Heart left ventricle (tissue), 16 donors: Measurements from ENCODE around the gene ACBD7. TPM values are rescaled to one million over a fixed set of nuclear protein-coding genes. Genes with fewer than 3 reads are reported as not detected.

Experiments used
- ATAC-seq, 4 donors: fragments of 200-7000 bp; cut with Tn5 transposase; one replicate each; pipeline ENCODE4 v1.9.1; 2020 to 2022; ENCODE audit warnings: moderate library complexity in 4 of 4, mild to moderate bottlenecking in 3 of 4, moderate number of reproducible peaks in 1 of 4
- DNase-seq, 5 donors: peaks; one replicate each; pipeline ENCODE4 v3.0.0-alpha.2; 2020
- H3K27ac ChIP-seq, 12 donors: fragments of 200-600 bp; sonication (generic) in 4 of 12; one replicate each; pipeline versions ENCODE4 v1.5.0 to v1.8.0; 2016 to 2022; ENCODE audit warnings: mild to moderate bottlenecking in 2 of 12
- H3K27me3 ChIP-seq, 9 donors: fragments of 200-600 bp; sonication (generic) in 2 of 9; one replicate each; pipeline versions ENCODE4 v1.5.1 to v1.8.0; 2016 to 2022; ENCODE audit warnings: mild to moderate bottlenecking in 3 of 9
- H3K36me3 ChIP-seq, 9 donors: fragments of 200-600 bp; sonication (generic) in 2 of 9; one replicate each; pipeline versions ENCODE4 v1.5.0 to v1.8.0; 2018 to 2022; ENCODE audit warnings: mild to moderate bottlenecking in 2 of 9
- H3K4me1 ChIP-seq, 12 donors: fragments of 200-600 bp; sonication (generic) in 4 of 12; one replicate each; pipeline versions ENCODE4 v1.5.0 to v1.8.0; 2016 to 2022; ENCODE audit warnings: mild to moderate bottlenecking in 3 of 12
- H3K4me3 ChIP-seq, 12 donors: fragments of 200-600 bp; sonication (generic) in 4 of 12; one replicate each; pipeline versions ENCODE4 v1.5.0 to v1.8.0; 2017 to 2022; ENCODE audit warnings: mild to moderate bottlenecking in 9 of 12, moderate library complexity in 4 of 12
- H3K9me3 ChIP-seq, 12 donors: fragments of 200-600 bp; sonication (generic) in 4 of 12; one replicate each; pipeline versions ENCODE4 v1.5.0 to v1.8.0; 2016 to 2022; ENCODE audit warnings: mild to moderate bottlenecking in 1 of 12
- CTCF ChIP-seq, 12 donors: fragments of 200-600 bp; sonication (generic) in 4 of 12; IDR thresholded peaks; one replicate each; pipeline versions ENCODE4 v1.5.0 to v1.8.0; 2018 to 2022; ENCODE audit warnings: antibody characterized with exemption in 12 of 12, mild to moderate bottlenecking in 5 of 12
- POLR2A ChIP-seq, 2 donors: fragments of 450-650 bp; IDR thresholded peaks; one replicate each; pipeline ENCODE4 v1.6.1; 2017; ENCODE audit warnings: antibody characterized with exemption in 2 of 2, mild to moderate bottlenecking in 2 of 2, moderate library complexity in 2 of 2
- WGBS, 4 donors: extraction: QIAGEN DNeasy Blood & Tissue Kit in 2 of 4; methylation state at CpG; one replicate each; pipeline versions ENCODE4 v1.1.5 to v1.1.7; 2013 to 2018; 5-methylcytosine and 5-hydroxymethylcytosine counted together
- intact Hi-C, 10 donors: fragments of 100-400 bp; cut with DNase I; formaldehyde crosslinking; loops; one replicate each; pipeline versions ENCODE4 v1.11.1 to v1.14.2; 2022
- polyA plus RNA-seq, 2 donors: library from polyadenylated mRNA; stranded (reverse); fragments of 200-250 nt; gene quantifications; one replicate each; pipeline ENCODE4 v1.2.3, GENCODE V29; 2013
- total RNA-seq, 9 donors: library from RNA; depleted of rRNA in 2 of 9; stranded (reverse); fragments of >200 nt in 2 of 9; fragmentation: NEBNext Ultra II Directional in 3 of 9; extraction: Animal tissue kit (Norgen Biotek cat#: 25700) in 3 of 9; gene quantifications; one replicate each; pipeline versions ENCODE4 v1.1.0 to v1.2.4, GENCODE V29; 2016 to 2023
- donor health status: ischemic (EF 13 %, LVEDD 7.1; RV severe dilation, severe dysfunction).
- donor health status: healthy with polysubstance abuse.
- donor health status: DM: no; HTN: yes; CAD: no.
- donor health status: DM: no; HTN: no; CAD: no.
- donor health status: ischemic (EF 25% LVEDD 6.9; RV normal size, moderate dysfunction).
- donor health status: ischemic (EF 25% LVEDD 5.7; RV mildly dilated, moderate dysfunction).
- donor health status: healthy.
- donor health status: DM: yes; HTN: yes; CAD: no.
- donor health status: ischemic (EF 35%, LVEDD 5.7; RV mildly dilated, moderate dysfunction).
- donor health status: nonischemic (EF 11% LVEDD 7.7; RV severe dilation, severe dysfunction).
- donor health status: DM: yes; HTN: yes; CAD: no.
- donor health status: PGD.
- donor health status: ischemic (EF 29% LVEDD 5.4; RV normal size, mild dysfunction).
- donor health status: nonischemic (EF 23%, LVEDD 6.1; RV moderate dilation, normal function).

The ACBD7 gene
- total and polyA plus RNA-seq, 11 donors, result 0.08 to 1.1 TPM; not detected in 9

- Histone ChIP-seq H3K4me3 (no peak overlapping the region), H3K4me1 (no peaks in the 10 kb centered on the region), H3K9me3 (peaks cover 0 to 30% (median 6%) of the 10 kb centered on the region in 12 donors), H3K36me3 (no peaks in the 10 kb centered on the region), H3K27me3 (peaks cover 0 to 3% (median 0%) of the 10 kb centered on the region in 9 donors), H3K27ac (no peak overlapping the region)
- TF ChIP-seq POLR2A (IDR thresholded peaks at IDR 0.05) (no peak), CTCF (IDR thresholded peaks at IDR 0.05) (no peak)
- intact Hi-C loops, result no loop called here
- ATAC-seq, result no peak
- WGBS, 4 donors, result 75 to 84% (median 80%) methylated on average over 2 of the region's 2 CpGs
- DNase-seq, result no peak
These were observed 27.9 kb downstream of the ACBD7 start for GRCh38 chr10:15060638-15061037.

GRCh38 chr10:15059914-15060313 is 28.7 kb downstream of the ACBD7 start:
- no peak overlapping the region for H3K4me3 ChIP-seq
- intact Hi-C loops, result no loop called here
- peaks cover 0 to 23% (median 6%) of the 10 kb centered on the region in 12 donors for H3K9me3 ChIP-seq
- no peak for ATAC-seq
- peaks cover 0 to 3% (median 0%) of the 10 kb centered on the region in 9 donors for H3K27me3 ChIP-seq
- WGBS, 4 donors, result 67 to 89% (median 77%) methylated on average over 4 of the region's 4 CpGs
- no peak for DNase-seq
- no peaks in the 10 kb centered on the region for H3K36me3 ChIP-seq
- TF ChIP-seq CTCF (IDR thresholded peaks at IDR 0.05) (no peak), POLR2A (IDR thresholded peaks at IDR 0.05) (no peak)
- no peaks in the 10 kb centered on the region for H3K4me1 ChIP-seq
- no peak overlapping the region for H3K27ac ChIP-seq

- Histone ChIP-seq H3K9me3 (peaks cover 0 to 20% (median 6%) of the 10 kb centered on the region in 12 donors), H3K27ac (no peak overlapping the region), H3K36me3 (no peaks in the 10 kb centered on the region), H3K27me3 (peaks cover 0 to 3% (median 0%) of the 10 kb centered on the region in 9 donors), H3K4me1 (no peaks in the 10 kb centered on the region), H3K4me3 (no peak overlapping the region)
- no peak for TF ChIP-seq POLR2A (IDR thresholded peaks at IDR 0.05)
- no peak for TF ChIP-seq CTCF (IDR thresholded peaks at IDR 0.05)
- DNase-seq, result no peak
- WGBS, 4 donors, result 47 to 73% (median 60%) methylated on average over 1 of the region's 1 CpG
- intact Hi-C loops, result no loop called here
- ATAC-seq, result no peak
These were observed 29.9 kb downstream of the ACBD7 start for GRCh38 chr10:15058689-15059088.

GRCh38 chr10:15053061-15053460 is 35.5 kb downstream of the ACBD7 start:
- Histone ChIP-seq H3K27me3 (no peaks in the 10 kb centered on the region), H3K27ac (no peak overlapping the region), H3K4me1 (no peaks in the 10 kb centered on the region), H3K9me3 (peaks cover 0 to 2% (median 0%) of the 10 kb centered on the region in 12 donors), H3K4me3 (no peak overlapping the region), H3K36me3 (no peaks in the 10 kb centered on the region)
- ATAC-seq, result no peak
- intact Hi-C loops, result no loop called here
- WGBS, 4 donors, result 73 to 86% (median 84%) methylated on average over 3 of the region's 3 CpGs
- no peak for DNase-seq
- no peak for TF ChIP-seq CTCF (IDR thresholded peaks at IDR 0.05)
- no peak for TF ChIP-seq POLR2A (IDR thresholded peaks at IDR 0.05)
